NB4 (cell line): ENCODE data around the gene DPYSL4.

ENCODE experiments used
- POLR2A ChIP-seq: IDR thresholded peaks from 2 replicates; pipeline ENCODE4 v1.6.1; 2011; ENCODE audit warnings: mild to moderate bottlenecking; ENCODE audit not compliant: insufficient read length; ENCODE audit errors: extremely low read depth
- TF ChIP-seq, protein P1 (sequence below): IDR thresholded peaks from one replicate; pipeline ENCODE4 v1.5.1; 2012; ENCODE audit warnings: low read depth, low read length
- TF ChIP-seq, protein P2 (sequence below): IDR thresholded peaks from 2 replicates; pipeline ENCODE4 v1.6.1; 2011; ENCODE audit warnings: low read depth, low read length

DNA sequence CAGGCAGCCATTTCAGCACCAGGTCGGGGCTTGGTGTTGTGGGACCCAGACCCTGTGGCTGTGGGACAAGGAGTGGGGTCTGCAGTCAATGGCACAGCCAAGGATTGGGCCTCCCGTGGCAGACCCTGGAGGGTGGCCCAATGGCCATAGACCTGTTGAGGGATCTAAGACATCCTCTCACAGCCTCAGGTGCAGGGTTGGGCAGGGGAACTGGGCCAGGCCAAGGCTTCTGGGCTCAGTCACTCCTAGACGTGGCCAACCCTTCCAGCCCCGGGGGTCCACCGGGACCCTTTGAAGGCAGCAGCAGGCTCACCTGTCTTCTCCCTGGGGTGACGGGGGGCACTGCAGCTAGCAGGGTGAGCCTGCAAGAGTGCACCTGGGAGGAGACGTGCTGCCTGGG is 45.7 kb upstream of the DPYSL4 start:
- TF ChIP-seq, protein P1, sequence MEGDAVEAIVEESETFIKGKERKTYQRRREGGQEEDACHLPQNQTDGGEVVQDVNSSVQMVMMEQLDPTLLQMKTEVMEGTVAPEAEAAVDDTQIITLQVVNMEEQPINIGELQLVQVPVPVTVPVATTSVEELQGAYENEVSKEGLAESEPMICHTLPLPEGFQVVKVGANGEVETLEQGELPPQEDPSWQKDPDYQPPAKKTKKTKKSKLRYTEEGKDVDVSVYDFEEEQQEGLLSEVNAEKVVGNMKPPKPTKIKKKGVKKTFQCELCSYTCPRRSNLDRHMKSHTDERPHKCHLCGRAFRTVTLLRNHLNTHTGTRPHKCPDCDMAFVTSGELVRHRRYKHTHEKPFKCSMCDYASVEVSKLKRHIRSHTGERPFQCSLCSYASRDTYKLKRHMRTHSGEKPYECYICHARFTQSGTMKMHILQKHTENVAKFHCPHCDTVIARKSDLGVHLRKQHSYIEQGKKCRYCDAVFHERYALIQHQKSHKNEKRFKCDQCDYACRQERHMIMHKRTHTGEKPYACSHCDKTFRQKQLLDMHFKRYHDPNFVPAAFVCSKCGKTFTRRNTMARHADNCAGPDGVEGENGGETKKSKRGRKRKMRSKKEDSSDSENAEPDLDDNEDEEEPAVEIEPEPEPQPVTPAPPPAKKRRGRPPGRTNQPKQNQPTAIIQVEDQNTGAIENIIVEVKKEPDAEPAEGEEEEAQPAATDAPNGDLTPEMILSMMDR, result no peak
- TF ChIP-seq POLR2A, result no peak
- TF ChIP-seq, protein P2, sequence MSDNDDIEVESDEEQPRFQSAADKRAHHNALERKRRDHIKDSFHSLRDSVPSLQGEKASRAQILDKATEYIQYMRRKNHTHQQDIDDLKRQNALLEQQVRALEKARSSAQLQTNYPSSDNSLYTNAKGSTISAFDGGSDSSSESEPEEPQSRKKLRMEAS, result no peak
